HepG2 (cell line): ENCODE results near the gene SSNA1.
A peak's percentile ranks its signal among the peaks of the same experiment; 100 is the strongest.

Source experiments
- ASH2L ChIP-seq: fragments of 300-600, 200-600 bp; sonication (generic); IDR thresholded peaks from 2 replicates; pipeline ENCODE4 v1.7.0; 2017; ENCODE audit warnings: low read depth, mild to moderate bottlenecking, moderate library complexity, mixed read lengths, low read length; ENCODE audit not compliant: insufficient read length
- CEBPB ChIP-seq: IDR thresholded peaks from 2 replicates; pipeline ENCODE4 v1.6.1; 2011; ENCODE audit warnings: low read depth, low read length, improper control_type of control experiment, borderline replicate concordance
- NFE2 ChIP-seq: sonication (generic); formaldehyde crosslinking; IDR thresholded peaks from 2 replicates; pipeline ENCODE4 v1.4.0; 2020; ENCODE audit warnings: missing genetic modification reagents
- NR2F2 ChIP-seq: IDR thresholded peaks from 2 replicates; pipeline ENCODE4 v1.6.1; 2012; ENCODE audit warnings: low read depth, inconsistent platforms, borderline replicate concordance
- SETDB1 ChIP-seq: sonication (generic); formaldehyde crosslinking; IDR thresholded peaks from 2 replicates; pipeline ENCODE4 v1.5.1; 2020; ENCODE audit warnings: missing genetic modification reagents, mild to moderate bottlenecking, borderline replicate concordance
- SMYD3 ChIP-seq: sonication (generic); formaldehyde crosslinking; IDR thresholded peaks from 2 replicates; pipeline ENCODE4 v1.8.1; 2023; ENCODE audit warnings: mild to moderate bottlenecking, missing genetic modification reagents
- TARDBP ChIP-seq: sonication (generic); formaldehyde crosslinking; IDR thresholded peaks from 2 replicates; pipeline ENCODE4 v1.8.0; 2022; ENCODE audit warnings: mild to moderate bottlenecking, missing genetic modification reagents
- TBL1XR1 ChIP-seq: fragments of 150-350 bp; IDR thresholded peaks from 2 replicates; pipeline ENCODE4 v1.6.1; 2014; ENCODE audit warnings: borderline replicate concordance, low read length; ENCODE audit not compliant: partially characterized antibody
- TCF7L2 ChIP-seq: IDR thresholded peaks from 2 replicates; pipeline ENCODE4 v1.6.1; 2011; ENCODE audit warnings: mild to moderate bottlenecking, low read depth, low read length, moderate library complexity
- TF ChIP-seq, protein P1 (sequence below): sonication (generic); formaldehyde crosslinking; IDR thresholded peaks from 2 replicates; pipeline ENCODE4 v1.5.0; 2020; ENCODE audit warnings: mild to moderate bottlenecking, missing genetic modification reagents, moderate library complexity
- TF ChIP-seq, protein P2 (sequence below): sonication (generic); formaldehyde crosslinking; IDR thresholded peaks from 2 replicates; pipeline ENCODE4 v1.8.1; 2022; ENCODE audit warnings: mild to moderate bottlenecking, missing genetic modification reagents
- TF ChIP-seq, protein P3 (sequence below), 2 experiments: IDR thresholded peaks; 2 replicates each; pipeline ENCODE4 v1.6.1; 2011 to 2012; ENCODE audit warnings: low read length in 2 of 2, borderline replicate concordance in 1 of 2, low read depth in 1 of 2, mild to moderate bottlenecking in 1 of 2, moderate library complexity in 1 of 2

DNA sequence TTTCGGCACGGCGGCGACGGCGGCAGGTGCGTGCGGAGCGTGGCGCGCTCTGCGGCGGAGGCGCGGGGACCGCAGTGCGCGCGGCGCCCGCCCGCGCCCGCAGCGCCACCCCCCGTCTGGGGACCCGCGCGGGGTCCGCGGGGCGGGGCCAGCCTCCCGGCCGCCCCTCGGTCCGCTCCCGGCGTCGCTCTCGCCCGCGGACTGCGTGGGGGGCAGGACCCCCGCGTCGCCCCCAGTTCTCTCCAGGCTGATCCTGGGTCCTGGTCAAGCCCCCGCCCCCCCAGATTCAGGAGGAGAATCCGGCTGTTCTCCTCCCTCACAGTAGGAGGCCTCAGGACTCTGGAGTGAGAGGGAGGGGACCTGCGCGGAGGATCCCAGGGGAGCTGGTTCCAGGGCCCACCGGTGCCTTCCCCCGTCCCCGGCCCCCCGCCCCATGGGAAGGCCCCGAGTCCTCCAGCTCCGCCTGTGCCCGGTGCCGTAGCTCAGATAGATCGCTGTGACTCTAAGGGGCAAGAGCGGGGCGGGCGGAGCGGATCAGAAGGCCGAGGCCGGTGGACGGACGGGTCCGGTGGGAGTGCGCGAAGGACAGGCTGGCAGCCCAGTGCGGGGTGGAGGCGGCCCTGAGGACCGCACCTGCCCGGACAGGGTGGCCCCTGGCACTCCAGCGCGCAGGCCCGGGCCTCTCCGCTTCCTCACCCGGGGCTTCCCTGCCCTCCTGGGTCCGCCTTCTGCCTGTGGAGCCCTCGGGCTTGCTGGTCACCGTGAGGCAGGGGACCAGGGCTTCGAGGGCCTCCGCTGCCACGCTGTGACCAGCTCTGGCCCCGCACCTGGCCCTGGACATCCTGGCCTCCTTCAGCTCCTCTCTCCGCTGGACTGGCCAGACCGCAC lies 34.0 kb downstream of the SSNA1 start, which contains the start of gene RNF208:
- TF ChIP-seq TBL1XR1 (no peak), TCF7L2 (no peak), ASH2L (no peak), CEBPB (no peak), SETDB1 (CRISPR knock-in tag) (no peak), NR2F2 (no peak), SMYD3 (CRISPR knock-in tag) (no peak), NFE2 (CRISPR knock-in tag) (no peak), TARDBP (CRISPR knock-in tag) (no peak)
- TF ChIP-seq, protein P1, sequence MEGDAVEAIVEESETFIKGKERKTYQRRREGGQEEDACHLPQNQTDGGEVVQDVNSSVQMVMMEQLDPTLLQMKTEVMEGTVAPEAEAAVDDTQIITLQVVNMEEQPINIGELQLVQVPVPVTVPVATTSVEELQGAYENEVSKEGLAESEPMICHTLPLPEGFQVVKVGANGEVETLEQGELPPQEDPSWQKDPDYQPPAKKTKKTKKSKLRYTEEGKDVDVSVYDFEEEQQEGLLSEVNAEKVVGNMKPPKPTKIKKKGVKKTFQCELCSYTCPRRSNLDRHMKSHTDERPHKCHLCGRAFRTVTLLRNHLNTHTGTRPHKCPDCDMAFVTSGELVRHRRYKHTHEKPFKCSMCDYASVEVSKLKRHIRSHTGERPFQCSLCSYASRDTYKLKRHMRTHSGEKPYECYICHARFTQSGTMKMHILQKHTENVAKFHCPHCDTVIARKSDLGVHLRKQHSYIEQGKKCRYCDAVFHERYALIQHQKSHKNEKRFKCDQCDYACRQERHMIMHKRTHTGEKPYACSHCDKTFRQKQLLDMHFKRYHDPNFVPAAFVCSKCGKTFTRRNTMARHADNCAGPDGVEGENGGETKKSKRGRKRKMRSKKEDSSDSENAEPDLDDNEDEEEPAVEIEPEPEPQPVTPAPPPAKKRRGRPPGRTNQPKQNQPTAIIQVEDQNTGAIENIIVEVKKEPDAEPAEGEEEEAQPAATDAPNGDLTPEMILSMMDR = peak; percentile 11; the same call in 1 of the 2 replicates
- TF ChIP-seq, protein P2, sequence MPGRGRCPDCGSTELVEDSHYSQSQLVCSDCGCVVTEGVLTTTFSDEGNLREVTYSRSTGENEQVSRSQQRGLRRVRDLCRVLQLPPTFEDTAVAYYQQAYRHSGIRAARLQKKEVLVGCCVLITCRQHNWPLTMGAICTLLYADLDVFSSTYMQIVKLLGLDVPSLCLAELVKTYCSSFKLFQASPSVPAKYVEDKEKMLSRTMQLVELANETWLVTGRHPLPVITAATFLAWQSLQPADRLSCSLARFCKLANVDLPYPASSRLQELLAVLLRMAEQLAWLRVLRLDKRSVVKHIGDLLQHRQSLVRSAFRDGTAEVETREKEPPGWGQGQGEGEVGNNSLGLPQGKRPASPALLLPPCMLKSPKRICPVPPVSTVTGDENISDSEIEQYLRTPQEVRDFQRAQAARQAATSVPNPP = no peak
- TF ChIP-seq, protein P3, sequence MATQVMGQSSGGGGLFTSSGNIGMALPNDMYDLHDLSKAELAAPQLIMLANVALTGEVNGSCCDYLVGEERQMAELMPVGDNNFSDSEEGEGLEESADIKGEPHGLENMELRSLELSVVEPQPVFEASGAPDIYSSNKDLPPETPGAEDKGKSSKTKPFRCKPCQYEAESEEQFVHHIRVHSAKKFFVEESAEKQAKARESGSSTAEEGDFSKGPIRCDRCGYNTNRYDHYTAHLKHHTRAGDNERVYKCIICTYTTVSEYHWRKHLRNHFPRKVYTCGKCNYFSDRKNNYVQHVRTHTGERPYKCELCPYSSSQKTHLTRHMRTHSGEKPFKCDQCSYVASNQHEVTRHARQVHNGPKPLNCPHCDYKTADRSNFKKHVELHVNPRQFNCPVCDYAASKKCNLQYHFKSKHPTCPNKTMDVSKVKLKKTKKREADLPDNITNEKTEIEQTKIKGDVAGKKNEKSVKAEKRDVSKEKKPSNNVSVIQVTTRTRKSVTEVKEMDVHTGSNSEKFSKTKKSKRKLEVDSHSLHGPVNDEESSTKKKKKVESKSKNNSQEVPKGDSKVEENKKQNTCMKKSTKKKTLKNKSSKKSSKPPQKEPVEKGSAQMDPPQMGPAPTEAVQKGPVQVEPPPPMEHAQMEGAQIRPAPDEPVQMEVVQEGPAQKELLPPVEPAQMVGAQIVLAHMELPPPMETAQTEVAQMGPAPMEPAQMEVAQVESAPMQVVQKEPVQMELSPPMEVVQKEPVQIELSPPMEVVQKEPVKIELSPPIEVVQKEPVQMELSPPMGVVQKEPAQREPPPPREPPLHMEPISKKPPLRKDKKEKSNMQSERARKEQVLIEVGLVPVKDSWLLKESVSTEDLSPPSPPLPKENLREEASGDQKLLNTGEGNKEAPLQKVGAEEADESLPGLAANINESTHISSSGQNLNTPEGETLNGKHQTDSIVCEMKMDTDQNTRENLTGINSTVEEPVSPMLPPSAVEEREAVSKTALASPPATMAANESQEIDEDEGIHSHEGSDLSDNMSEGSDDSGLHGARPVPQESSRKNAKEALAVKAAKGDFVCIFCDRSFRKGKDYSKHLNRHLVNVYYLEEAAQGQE (IDR thresholded peaks at IDR 0.05; ENCODE audit: borderline replicate concordance in 1 of 2, low read depth in 1 of 2, low read length in 2 of 2) = no peak
